ENCODE measurements around the gene RO60.

DNA sequence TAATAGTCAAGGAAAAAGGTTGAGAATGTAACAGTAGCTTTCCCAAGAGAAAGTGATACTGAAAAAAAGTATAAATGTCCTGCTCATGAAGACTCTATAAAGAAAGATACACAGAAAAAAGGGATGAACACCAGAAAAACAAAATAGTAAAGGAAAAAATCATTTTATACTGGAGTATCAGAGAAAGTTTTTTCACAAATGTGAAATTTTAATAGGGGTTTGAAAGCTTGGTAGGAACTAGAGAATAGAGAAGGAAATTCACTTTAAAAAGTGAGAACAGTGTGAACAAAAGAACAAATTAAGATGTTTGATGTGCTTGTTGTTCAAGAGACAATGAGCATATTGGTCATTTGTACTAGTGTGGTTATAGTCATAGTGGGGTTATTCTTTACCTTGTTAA, 25.8 kb upstream of the RO60 start:
- TF ChIP-seq, protein P1, sequence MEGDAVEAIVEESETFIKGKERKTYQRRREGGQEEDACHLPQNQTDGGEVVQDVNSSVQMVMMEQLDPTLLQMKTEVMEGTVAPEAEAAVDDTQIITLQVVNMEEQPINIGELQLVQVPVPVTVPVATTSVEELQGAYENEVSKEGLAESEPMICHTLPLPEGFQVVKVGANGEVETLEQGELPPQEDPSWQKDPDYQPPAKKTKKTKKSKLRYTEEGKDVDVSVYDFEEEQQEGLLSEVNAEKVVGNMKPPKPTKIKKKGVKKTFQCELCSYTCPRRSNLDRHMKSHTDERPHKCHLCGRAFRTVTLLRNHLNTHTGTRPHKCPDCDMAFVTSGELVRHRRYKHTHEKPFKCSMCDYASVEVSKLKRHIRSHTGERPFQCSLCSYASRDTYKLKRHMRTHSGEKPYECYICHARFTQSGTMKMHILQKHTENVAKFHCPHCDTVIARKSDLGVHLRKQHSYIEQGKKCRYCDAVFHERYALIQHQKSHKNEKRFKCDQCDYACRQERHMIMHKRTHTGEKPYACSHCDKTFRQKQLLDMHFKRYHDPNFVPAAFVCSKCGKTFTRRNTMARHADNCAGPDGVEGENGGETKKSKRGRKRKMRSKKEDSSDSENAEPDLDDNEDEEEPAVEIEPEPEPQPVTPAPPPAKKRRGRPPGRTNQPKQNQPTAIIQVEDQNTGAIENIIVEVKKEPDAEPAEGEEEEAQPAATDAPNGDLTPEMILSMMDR (IDR thresholded peaks at IDR 0.05), result no peak
- TF ChIP-seq POLR2A (IDR thresholded peaks at IDR 0.05), result no peak
